Lower lobe of right lung (tissue), 2 donors: ENCODE measurements around the gene SEMA5A. TPM values are rescaled to one million over a fixed set of nuclear protein-coding genes. Genes with fewer than 3 reads are reported as not detected.

Experiments used
- ATAC-seq, 2 donors: fragments of 200-7000 bp; cut with Tn5 transposase; one replicate each; pipeline ENCODE4 v1.9.1; 2020 to 2022; ENCODE audit warnings: mild to moderate bottlenecking in 2 of 2, moderate library complexity in 2 of 2
- DNase-seq: peaks from one replicate; pipeline ENCODE4 v3.0.0-alpha.2; 2020
- H3K27ac ChIP-seq: fragments of 200-600 bp; one replicate; pipeline ENCODE4 v1.8.0; 2022
- H3K27me3 ChIP-seq: fragments of 200-600 bp; one replicate; pipeline ENCODE4 v1.8.0; 2022; ENCODE audit warnings: low read depth
- H3K36me3 ChIP-seq: fragments of 200-600 bp; one replicate; pipeline ENCODE4 v1.8.0; 2022; ENCODE audit warnings: mild to moderate bottlenecking
- H3K4me1 ChIP-seq: fragments of 200-600 bp; one replicate; pipeline ENCODE4 v1.8.0; 2022
- H3K4me3 ChIP-seq: fragments of 200-600 bp; one replicate; pipeline ENCODE4 v1.8.0; 2022; ENCODE audit warnings: mild to moderate bottlenecking
- H3K9me3 ChIP-seq: fragments of 200-600 bp; one replicate; pipeline ENCODE4 v1.8.0; 2022
- intact Hi-C: fragments of 100-400 bp; cut with DNase I; formaldehyde crosslinking; loops from one replicate; pipeline ENCODE4 v1.11.0; 2022
- total RNA-seq: library from RNA; stranded (reverse); fragmentation: NEBNext Ultra II Directional; extraction: Animal tissue kit (Norgen Biotek cat#: 25700); gene quantifications from one replicate; pipeline ENCODE4 v1.2.1, GENCODE V29; 2021
- TF ChIP-seq, protein P1 (sequence below): fragments of 200-600 bp; IDR thresholded peaks from one replicate; pipeline ENCODE4 v1.8.0; 2022; ENCODE audit warnings: antibody characterized with exemption, mild to moderate bottlenecking
- donor health status: DM: no; HTN: yes; CAD: no; lungs with severe emphysema.

The SEMA5A gene
- total RNA-seq, 1 donor from 2014 or later, result 29.3 TPM

DNA sequence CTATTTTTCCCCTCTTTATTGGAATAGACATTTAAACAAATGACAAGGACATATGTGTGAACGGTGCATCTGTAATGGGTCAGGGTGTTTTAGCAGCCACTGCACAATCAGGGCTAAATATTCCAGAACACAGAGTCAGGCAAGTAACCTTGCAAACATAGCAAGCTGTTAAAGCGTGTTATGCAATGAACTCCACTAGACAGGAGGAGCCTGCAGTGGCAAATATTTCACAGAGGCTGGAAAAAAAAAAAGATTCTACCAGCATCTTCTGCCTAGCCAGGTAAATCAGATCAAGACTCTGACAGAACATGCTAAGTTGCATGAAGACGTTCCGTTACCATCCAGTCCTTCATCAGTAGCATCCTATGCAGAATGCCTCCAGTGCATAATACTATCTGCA is 171.8 kb downstream of the SEMA5A start:
- no peak overlapping the region for H3K4me3 ChIP-seq
- no peak overlapping the region for H3K27ac ChIP-seq
- ATAC-seq, result peak in 1 of 2 donors; percentile 47
- no peaks in the 10 kb centered on the region for H3K36me3 ChIP-seq
- no peaks in the 10 kb centered on the region for H3K9me3 ChIP-seq
- no peaks in the 10 kb centered on the region for H3K4me1 ChIP-seq
- TF ChIP-seq, protein P1, sequence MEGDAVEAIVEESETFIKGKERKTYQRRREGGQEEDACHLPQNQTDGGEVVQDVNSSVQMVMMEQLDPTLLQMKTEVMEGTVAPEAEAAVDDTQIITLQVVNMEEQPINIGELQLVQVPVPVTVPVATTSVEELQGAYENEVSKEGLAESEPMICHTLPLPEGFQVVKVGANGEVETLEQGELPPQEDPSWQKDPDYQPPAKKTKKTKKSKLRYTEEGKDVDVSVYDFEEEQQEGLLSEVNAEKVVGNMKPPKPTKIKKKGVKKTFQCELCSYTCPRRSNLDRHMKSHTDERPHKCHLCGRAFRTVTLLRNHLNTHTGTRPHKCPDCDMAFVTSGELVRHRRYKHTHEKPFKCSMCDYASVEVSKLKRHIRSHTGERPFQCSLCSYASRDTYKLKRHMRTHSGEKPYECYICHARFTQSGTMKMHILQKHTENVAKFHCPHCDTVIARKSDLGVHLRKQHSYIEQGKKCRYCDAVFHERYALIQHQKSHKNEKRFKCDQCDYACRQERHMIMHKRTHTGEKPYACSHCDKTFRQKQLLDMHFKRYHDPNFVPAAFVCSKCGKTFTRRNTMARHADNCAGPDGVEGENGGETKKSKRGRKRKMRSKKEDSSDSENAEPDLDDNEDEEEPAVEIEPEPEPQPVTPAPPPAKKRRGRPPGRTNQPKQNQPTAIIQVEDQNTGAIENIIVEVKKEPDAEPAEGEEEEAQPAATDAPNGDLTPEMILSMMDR, result no peak
- intact Hi-C loops, result no loop called here
- DNase-seq, result no peak
- no peaks in the 10 kb centered on the region for H3K27me3 ChIP-seq

DNA sequence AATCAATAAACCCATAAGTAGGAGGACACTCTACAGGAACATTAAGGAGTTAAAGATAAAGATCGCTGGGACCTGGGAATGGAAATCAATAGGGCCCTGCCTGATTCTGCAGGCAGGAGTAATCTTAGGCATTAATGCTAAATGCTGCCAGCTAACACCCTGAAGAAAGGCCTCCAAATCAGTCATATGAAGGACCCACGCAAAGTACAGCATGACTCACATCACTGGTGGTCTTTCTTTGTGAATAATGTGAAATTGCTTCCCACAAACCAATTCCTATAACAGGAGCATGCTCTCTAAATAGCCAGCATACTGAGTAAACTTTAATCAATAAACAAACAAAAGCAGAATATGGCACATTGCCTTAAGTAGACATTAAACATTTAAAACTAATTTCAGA is 172.3 kb downstream of the SEMA5A start:
- no peaks in the 10 kb centered on the region for H3K4me1 ChIP-seq
- H3K27me3 ChIP-seq, result no peaks in the 10 kb centered on the region
- ATAC-seq (no peak), DNase-seq (no peak)
- no peaks in the 10 kb centered on the region for H3K36me3 ChIP-seq
- no peak overlapping the region for H3K27ac ChIP-seq
- no peak overlapping the region for H3K4me3 ChIP-seq
- intact Hi-C loops, result no loop called here
- TF ChIP-seq, protein P1, result no peak
- H3K9me3 ChIP-seq, result no peaks in the 10 kb centered on the region

DNA sequence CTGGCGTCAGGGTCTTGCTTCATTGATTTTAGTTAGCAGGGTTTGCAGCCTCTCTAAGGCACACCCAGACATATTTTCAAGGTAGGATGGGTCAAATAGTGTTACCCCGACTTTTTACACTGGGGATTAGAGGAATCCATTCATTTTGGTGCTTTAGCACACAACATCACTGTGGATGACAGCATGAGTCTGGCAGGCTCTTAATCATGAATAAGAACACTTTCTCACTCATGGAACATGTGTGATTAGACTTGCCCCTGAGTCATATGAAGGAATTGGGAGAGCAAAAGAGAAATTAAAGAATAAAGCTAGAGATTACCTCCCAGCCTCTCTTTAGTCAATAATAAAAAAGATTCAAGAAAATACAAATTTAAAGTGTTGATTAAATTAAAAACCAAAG is 175.6 kb downstream of the SEMA5A start:
- ATAC-seq (no peak), DNase-seq (no peak)
- H3K27me3 ChIP-seq, result no peaks in the 10 kb centered on the region
- intact Hi-C loops, result no loop called here
- TF ChIP-seq, protein P1, result no peak
- H3K9me3 ChIP-seq, result no peaks in the 10 kb centered on the region
- H3K4me3 ChIP-seq, result no peak overlapping the region
- no peaks in the 10 kb centered on the region for H3K36me3 ChIP-seq
- no peaks in the 10 kb centered on the region for H3K4me1 ChIP-seq
- H3K27ac ChIP-seq, result no peak overlapping the region

DNA sequence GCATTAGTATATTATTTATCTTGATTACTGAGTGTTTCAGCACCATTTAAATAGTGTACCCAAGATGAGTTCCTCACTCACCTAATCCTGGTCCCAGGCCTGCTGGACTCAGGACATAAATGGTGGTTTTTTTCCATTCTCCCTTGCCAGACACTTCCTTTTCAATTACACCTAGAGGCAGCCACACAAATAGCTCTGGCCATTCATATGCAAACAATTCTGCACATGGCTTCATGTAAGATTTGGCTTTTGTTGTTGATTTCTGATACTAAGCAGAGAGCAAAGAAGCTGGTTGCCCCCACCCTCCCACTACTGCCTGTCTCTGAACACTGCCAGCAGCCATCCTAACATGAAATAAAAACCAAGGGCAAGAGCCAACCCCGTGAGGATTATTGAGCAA is 180.4 kb downstream of the SEMA5A start:
- Histone ChIP-seq H3K4me1 (no peaks in the 10 kb centered on the region), H3K9me3 (no peaks in the 10 kb centered on the region), H3K36me3 (no peaks in the 10 kb centered on the region), H3K4me3 (no peak overlapping the region), H3K27me3 (no peaks in the 10 kb centered on the region), H3K27ac (no peak overlapping the region)
- ATAC-seq (no peak), DNase-seq (no peak)
- TF ChIP-seq, protein P1, result no peak
- intact Hi-C loops, result no loop called here

DNA sequence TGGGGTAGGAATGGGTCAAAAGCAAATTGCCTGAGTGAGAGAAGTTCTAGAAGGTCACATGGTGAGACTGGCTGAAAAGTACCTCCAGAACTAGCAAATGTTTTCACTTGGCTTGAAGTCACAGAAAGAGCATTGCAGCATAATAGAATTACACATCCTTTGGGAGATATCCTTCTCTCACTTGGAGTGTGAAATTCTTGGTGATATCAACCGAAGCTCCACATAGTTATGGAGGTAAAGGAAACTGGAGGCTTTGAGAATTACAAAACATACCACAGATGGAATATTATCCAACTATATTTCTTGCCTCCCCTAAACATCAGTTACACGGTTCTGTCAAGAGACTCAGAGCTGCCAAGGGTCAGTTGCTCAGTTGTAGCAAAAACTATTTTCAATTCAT is 182.4 kb downstream of the SEMA5A start:
- intact Hi-C loops, result no loop called here
- no peaks in the 10 kb centered on the region for H3K9me3 ChIP-seq
- H3K36me3 ChIP-seq, result no peaks in the 10 kb centered on the region
- H3K4me3 ChIP-seq, result no peak overlapping the region
- H3K4me1 ChIP-seq, result no peaks in the 10 kb centered on the region
- no peak overlapping the region for H3K27ac ChIP-seq
- DNase-seq, result no peak
- no peak for ATAC-seq
- TF ChIP-seq, protein P1, result no peak
- H3K27me3 ChIP-seq, result no peaks in the 10 kb centered on the region

DNA sequence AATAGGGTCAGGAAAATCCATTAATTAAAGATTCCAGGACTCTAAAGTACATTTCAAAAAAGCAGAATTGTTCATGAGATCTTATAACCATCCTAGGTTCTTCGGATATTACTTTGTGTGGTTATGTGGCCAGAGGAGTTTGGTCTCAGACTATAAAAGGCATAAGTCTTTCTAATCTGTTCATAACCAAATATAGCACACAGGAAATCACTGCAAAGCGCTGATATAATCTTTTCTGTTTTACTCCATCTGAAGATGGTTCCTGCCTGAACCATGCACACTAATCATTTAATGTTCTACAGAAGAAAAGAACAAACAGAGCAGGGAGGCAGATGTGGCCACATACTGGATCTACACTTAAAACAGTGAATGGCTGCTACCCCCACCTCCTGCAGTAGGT is 182.8 kb downstream of the SEMA5A start:
- intact Hi-C loops, result no loop called here
- H3K36me3 ChIP-seq, result no peaks in the 10 kb centered on the region
- DNase-seq (no peak), ATAC-seq (no peak)
- TF ChIP-seq, protein P1, result no peak
- no peaks in the 10 kb centered on the region for H3K27me3 ChIP-seq
- H3K27ac ChIP-seq, result no peak overlapping the region
- H3K4me1 ChIP-seq, result no peaks in the 10 kb centered on the region
- H3K9me3 ChIP-seq, result no peaks in the 10 kb centered on the region
- H3K4me3 ChIP-seq, result no peak overlapping the region
